ENCODE measurements around the gene PTPRS.

The PTPRS gene

DNA sequence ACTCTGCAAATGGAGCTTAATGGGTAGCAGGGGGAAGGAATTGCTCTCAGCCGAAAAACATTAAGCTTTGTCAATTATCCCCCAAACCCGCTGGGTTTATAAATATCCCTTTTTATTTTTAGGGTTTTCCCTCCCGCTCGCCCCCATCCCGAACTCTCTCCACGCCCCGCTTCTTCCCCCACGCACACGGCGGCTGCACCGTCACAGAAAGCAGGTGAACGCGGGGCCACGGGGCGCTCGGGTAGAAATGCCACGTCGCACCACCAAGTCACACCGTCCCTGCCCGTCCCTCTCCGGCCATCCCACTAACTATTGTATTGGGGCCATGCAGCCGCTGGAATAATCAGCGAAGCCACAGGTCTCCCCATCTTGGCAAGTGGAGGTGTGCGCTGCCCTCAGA is 3.5 kb downstream of the PTPRS start:
- Histone ChIP-seq H3K9me3 (peaks cover 9% of the 10 kb centered on the region), H3K36me3 (peaks cover 6% of the 10 kb centered on the region), H3K4me3 (ENCODE audit: low read depth, low read length) (no peak overlapping the region), H3K4me1 (peaks cover 3% of the 10 kb centered on the region; the same call in 1 of the 2 replicates), H3K27me3 (no peaks in the 10 kb centered on the region)
- no peak for DNase-seq
- TF ChIP-seq, protein P1, sequence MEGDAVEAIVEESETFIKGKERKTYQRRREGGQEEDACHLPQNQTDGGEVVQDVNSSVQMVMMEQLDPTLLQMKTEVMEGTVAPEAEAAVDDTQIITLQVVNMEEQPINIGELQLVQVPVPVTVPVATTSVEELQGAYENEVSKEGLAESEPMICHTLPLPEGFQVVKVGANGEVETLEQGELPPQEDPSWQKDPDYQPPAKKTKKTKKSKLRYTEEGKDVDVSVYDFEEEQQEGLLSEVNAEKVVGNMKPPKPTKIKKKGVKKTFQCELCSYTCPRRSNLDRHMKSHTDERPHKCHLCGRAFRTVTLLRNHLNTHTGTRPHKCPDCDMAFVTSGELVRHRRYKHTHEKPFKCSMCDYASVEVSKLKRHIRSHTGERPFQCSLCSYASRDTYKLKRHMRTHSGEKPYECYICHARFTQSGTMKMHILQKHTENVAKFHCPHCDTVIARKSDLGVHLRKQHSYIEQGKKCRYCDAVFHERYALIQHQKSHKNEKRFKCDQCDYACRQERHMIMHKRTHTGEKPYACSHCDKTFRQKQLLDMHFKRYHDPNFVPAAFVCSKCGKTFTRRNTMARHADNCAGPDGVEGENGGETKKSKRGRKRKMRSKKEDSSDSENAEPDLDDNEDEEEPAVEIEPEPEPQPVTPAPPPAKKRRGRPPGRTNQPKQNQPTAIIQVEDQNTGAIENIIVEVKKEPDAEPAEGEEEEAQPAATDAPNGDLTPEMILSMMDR (IDR thresholded peaks at IDR 0.05; ENCODE audit: low read depth, low read length), result no peak

DNA sequence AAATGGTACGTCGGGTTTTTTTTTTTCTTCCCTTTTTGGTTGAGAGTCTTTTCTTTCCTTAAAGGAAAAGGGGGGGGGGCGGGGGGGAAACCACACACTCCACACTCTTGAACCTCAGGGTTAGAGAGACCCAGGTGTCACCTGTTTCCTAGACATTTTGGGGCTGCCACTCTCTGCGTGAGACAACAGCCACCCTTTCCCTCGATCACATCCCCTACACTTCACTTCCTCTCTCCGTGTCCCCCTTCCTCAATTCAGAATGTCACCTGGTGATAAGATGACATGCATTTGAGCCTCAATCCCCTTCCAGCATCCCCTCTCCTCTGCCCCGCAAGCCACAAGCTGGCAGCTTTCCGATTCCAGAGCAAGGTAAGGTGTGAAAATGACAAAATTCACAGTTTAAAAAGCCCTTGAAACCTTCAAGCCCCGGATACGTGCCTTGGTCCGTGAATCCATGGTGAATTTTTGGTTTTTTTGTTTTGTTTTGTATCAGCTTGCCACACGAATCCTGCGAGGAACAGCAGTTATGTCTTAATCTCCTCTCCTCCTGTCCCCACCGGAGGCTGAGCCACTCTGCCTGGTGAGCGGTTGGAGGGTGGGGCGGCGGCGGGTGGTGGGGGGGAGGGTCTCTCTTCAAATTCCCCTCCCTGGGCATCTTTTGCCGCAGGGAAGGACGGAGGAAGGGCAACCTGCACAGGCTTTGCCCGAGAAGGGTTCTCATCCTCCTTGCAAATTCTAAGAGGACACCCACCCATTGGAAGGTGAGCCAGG is 4.2 kb downstream of the PTPRS start:
- DNase-seq, result no peak
- Histone ChIP-seq H3K27me3 (no peaks in the 10 kb centered on the region), H3K36me3 (peaks cover 6% of the 10 kb centered on the region), H3K4me3 (ENCODE audit: low read depth, low read length) (no peak overlapping the region), H3K9me3 (peaks cover 6% of the 10 kb centered on the region), H3K4me1 (peaks cover 3% of the 10 kb centered on the region; the same call in 1 of the 2 replicates)
- TF ChIP-seq, protein P1 (IDR thresholded peaks at IDR 0.05; ENCODE audit: low read depth, low read length), result no peak

DNA sequence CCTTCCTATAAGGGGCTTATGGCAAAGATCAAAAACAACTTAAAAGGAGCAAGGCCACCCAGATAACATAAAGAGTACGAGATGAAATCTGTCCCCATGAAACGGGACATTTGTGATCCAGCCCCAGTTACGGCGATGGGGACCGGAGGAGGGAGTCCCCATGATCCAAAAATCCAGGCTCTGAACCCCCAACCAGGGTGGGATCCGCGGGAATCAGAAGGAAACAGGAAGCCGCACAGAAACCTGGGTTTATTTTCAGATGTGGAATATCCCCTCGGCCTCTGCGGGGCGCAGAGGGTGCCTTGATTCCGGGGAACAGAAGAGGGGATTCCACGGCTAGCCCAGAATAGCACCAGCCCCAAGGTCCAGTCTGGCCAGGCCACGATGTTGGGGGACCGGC is 5.0 kb downstream of the PTPRS start:
- no peaks in the 10 kb centered on the region for H3K27me3 ChIP-seq

DNA sequence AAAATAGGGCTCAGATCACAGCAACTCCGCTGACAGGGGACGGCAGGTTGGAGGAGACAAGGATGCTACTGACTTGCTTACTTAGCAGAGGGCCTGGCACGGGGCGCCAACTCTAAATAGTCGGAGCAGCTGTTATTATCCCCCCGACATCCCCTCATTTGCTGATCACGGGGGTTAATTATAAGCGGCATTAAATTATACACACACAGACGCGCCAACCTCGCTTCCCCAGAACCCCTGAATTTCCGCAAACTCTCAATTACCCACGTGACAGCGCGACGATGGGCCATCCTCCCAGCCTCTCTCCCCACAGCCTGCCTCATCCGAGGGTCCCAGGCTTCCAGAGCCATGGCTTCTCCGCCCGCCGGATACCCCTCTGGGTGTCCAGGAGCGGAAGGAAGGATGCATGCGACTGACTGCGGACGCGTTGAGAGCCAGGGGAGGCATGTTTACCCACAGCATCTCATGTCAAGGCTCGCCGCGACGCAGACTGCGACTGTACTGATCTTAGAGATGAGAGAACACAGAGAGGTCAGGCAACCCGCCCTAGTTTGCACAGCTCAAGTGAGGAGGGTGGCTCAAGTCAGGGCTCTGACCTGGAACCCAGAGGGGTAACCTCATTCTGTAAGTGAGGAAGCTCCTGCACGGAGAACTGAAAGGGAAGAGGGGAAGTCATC is 5.7 kb downstream of the PTPRS start:
- H3K4me1 ChIP-seq, result peaks cover 3% of the 10 kb centered on the region; the same call in 1 of the 2 replicates
- no peaks in the 10 kb centered on the region for H3K27me3 ChIP-seq
- TF ChIP-seq, protein P1 (IDR thresholded peaks at IDR 0.05; ENCODE audit: low read depth, low read length), result no peak
- peaks cover 6% of the 10 kb centered on the region for H3K36me3 ChIP-seq
- H3K4me3 ChIP-seq (ENCODE audit: low read depth, low read length), result no peak overlapping the region
- no peak for DNase-seq
- H3K9me3 ChIP-seq, result no peaks in the 10 kb centered on the region

More for the DNA sequence above, 5.0 kb downstream of the PTPRS start:
- Histone ChIP-seq H3K36me3 (peaks cover 6% of the 10 kb centered on the region), H3K9me3 (no peaks in the 10 kb centered on the region), H3K4me1 (peaks cover 3% of the 10 kb centered on the region; the same call in 1 of the 2 replicates), H3K4me3 (ENCODE audit: low read depth, low read length) (no peak overlapping the region)
- TF ChIP-seq, protein P1 (IDR thresholded peaks at IDR 0.05; ENCODE audit: low read depth, low read length), result no peak
- DNase-seq, result no peak

DNA sequence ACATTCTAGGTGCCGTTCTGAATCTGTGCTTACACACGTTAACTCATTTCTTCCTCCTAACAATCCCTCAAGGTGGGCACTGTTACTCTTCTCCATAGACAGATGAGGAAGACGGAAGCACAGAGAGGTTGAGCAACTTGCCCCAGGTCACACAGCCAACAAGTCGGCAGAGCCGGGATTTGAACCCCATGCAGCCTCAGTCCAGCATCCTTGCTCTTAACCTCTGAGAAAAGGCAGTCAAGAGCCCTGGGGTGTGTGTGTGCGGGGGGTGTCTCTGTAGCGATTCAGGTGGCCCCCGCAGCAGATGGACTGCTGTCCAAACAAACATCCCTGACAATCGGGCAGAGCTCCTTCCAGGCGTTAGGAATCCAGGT is 6.3 kb downstream of the PTPRS start:
- Histone ChIP-seq H3K27me3 (no peaks in the 10 kb centered on the region), H3K4me3 (ENCODE audit: low read depth, low read length) (no peak overlapping the region), H3K9me3 (no peaks in the 10 kb centered on the region), H3K36me3 (peaks cover 6% of the 10 kb centered on the region), H3K4me1 (peaks cover 3% of the 10 kb centered on the region; the same call in 1 of the 2 replicates)
- TF ChIP-seq, protein P1 (IDR thresholded peaks at IDR 0.05; ENCODE audit: low read depth, low read length), result no peak
- DNase-seq, result no peak

Measured in BE2C (cell line).